Skin epidermis (tissue), 12 donors: ENCODE data around the gene LAMC3.

Experiments used
- H3K27ac ChIP-seq, 21 experiments: fragments of 200-600 bp; sonication (generic) in 11 of 21; one replicate each; pipeline ENCODE4 v1.5.0; 2020; ENCODE audit warnings: mild to moderate bottlenecking in 3 of 21, inconsistent platforms in 2 of 21, moderate library complexity in 2 of 21
- H3K4me3 ChIP-seq, 7 experiments: fragments of 200-600 bp; sonication (generic) in 2 of 7; one replicate each; pipeline ENCODE4 v1.5.0; 2020; ENCODE audit warnings: inconsistent platforms in 2 of 7, mild to moderate bottlenecking in 2 of 7, moderate library complexity in 1 of 7

The LAMC3 gene

GRCh38 chr9:131008909-131009618, at the start of gene LAMC3:
Gene LAMC3 (plus strand): TSS chr9:131009174. CDS start chr9:131009215, 41 bp downstream.
- Histone ChIP-seq H3K4me3 (peak within 1 kb of the TSS; percentile 7 to 39 (median 13)), H3K27ac (peak within 1 kb of the TSS in 6 of 21 experiments; percentile 0 to 71 (median 22))

GRCh38 chr9:130959809-130960334, 49.1 kb upstream of the LAMC3 start:
- Histone ChIP-seq H3K27ac (no peak overlapping the region), H3K4me3 (no peak overlapping the region)

DNA sequence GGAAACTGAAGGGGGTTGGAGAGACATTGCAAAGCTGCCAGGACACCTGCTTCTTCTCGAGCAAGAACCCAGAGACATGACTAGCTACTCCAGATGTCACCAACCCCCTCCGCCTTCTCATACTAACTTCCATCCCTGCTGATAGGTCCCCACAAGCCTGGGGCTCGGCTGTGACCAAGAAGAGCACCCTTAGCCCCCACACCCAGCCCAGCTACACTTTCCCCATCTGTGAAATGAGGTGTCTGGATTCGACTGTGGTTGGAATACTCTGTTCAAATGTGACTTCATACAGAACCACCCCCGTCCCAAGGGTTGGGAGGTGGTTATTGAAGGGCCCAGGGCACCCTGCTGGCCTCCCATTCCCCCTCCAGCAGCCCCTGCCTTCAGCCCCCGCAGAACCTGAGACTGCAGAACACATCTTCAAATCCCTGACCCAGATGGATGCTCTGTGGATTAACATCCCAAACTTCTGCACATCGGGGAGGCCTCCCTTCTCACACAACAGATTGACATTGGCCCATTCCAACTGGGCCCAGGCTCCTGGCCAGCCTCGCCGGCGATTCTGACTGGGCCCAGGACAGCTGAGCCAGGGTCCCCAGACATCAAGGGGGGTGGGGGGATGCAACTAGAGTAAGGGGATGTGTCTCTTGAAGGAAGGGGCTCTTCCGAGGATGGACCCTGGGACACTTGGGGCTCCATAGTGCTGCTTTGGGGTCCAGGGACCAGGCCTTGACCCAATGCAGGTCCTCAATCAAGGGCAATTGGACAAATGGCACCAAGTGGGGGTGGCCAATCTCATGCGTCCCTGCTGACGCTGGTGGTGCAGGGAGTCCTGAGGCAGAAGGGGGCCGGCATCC, 48.2 kb upstream of the LAMC3 start:
- Histone ChIP-seq H3K27ac (no peak overlapping the region), H3K4me3 (no peak overlapping the region)

DNA sequence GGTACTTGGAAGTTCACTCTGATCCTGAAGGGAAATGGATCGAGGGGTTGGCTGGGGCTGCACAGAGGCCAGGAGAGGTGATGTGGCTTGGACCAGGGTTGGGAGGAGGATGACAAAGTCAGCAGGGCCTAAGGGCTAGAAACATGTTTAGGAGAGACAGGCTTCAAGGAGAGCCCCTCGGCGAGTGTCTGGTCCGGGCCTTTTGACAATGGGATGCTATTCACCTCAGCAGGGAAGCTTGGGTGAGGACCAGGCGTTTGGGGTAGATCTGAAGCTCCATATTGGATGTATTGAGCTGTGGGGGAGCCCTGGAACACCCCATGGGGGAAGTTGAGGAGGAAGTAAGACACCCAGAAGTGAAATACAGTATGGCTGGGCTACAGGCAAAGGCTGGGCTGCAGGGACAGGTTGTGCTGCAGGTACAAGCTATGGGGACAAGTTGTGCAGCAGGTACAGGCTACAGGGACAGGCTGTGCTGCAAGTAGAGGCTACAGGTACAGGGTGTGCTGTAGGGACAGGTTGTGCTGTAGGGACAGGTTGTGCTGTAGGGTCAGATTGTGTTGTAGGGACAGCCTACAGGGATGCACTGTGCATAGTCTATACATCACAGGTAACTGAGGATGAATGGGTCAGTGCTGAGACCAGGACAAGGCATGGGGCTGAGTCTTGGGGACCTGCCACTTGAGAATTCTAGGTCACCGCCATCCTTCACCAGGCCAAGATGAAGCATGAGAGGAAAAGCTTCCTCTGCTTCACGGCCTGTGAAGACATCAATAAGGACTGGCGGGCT, 47.3 kb upstream of the LAMC3 start:
- Histone ChIP-seq H3K4me3 (no peak overlapping the region), H3K27ac (peak overlapping the region in 5 of 21 experiments; percentile 1 to 45 (median 29))

DNA sequence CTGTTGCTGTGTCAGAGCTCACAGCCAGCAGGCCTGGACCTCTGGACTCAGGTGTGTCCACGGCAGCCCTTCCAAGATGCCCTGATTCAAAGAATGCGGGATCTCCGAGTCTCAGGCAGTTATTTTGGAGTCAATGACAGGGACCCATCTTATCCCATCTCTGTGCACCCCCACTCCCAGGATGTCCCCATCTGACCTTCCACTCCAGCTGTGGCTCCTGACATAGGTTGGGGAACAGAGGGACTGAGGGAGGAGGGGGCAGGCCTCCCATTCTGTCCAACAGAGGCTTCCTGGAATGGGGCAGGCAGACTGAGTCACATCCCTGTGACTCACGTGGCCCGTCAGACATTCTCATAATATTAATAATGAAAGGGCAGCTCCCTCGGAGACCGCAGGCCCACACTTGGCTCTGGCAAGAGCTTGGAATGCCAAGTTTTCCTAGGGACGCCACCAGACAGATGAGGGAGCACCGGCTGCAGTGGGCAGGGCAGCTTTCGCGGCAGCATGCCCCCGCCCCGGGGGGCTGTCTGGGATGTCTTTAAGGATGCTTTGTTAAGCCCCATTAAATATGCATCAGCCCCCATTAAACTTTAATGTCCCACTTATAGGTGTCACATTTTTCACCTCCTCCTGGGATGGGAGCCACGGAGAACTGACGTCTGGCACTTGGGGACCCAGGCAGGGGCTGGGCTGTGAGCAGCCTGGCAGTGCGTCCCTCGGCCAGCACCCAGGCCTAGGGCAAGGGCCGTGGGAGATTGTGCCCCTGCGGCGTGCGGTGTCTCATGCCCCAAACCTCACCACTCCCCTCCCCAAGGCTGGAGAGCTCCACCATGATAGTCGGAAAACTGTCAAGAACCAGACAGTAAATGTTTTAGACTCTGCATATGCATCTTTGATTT, 46.3 kb upstream of the LAMC3 start:
- Histone ChIP-seq H3K27ac (peak overlapping the region in 5 of 21 experiments; percentile 1 to 45 (median 29)), H3K4me3 (no peak overlapping the region)

DNA sequence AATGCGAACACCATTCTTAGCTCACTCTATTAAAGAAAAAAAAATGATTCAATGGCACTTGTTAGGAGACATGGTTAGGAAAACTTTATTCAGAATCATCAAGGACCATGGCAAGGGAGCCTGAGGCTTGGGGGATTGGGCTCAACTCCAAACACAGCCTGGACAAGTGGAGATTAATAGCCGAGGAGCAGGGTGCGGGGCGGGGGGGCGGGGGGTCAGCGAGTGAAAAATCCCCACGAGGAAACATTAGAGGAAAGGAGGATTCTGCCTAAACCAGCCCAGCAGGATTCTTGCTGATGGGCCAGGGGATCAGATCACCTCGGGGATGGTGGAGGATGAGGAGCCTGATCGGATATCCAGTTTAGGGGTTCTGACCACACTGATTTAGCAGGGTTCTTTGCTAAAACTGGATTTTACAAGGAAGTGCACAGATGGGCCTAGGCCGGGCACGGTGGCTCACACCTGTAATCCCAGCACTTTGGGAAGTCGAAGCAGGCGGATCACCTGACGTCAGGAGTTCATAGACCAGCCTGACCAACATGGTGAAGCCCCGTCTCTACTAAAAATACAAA, 45.6 kb upstream of the LAMC3 start:
- H3K27ac ChIP-seq, result peak overlapping the region in 1 of 21 experiments; percentile 22
- H3K4me3 ChIP-seq, result no peak overlapping the region

DNA sequence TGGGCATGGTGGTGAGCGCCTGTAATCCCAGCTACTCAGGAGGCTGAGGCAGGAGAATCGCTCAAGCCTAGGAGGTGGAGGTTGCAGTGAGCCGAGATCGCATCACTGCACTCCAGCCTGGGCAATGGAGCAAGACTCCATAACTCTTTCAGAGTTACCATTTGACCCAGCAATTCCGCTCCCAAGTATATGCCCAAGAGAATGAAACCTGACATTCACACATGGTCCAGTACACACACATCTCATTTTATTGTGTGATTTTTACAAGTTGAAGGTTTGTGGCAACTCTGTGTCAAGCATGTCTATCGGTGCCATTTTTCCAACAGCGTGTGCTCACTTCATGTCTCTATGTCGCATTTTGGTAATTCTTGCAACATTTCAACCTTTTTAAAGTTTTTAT, 45.1 kb upstream of the LAMC3 start:
- H3K4me3 ChIP-seq, result no peak overlapping the region
- no peak overlapping the region for H3K27ac ChIP-seq

- H3K27ac ChIP-seq, result no peak overlapping the region
- H3K4me3 ChIP-seq, result no peak overlapping the region
These were observed 43.3 kb upstream of the LAMC3 start for GRCh38 chr9:130965680-130966079.

- H3K4me3 ChIP-seq, result no peak overlapping the region
- no peak overlapping the region for H3K27ac ChIP-seq
These were observed 38.9 kb upstream of the LAMC3 start for GRCh38 chr9:130970052-130970451.

GRCh38 chr9:130970855-130971254, 38.1 kb upstream of the LAMC3 start:
- no peak overlapping the region for H3K4me3 ChIP-seq
- H3K27ac ChIP-seq, result no peak overlapping the region

DNA sequence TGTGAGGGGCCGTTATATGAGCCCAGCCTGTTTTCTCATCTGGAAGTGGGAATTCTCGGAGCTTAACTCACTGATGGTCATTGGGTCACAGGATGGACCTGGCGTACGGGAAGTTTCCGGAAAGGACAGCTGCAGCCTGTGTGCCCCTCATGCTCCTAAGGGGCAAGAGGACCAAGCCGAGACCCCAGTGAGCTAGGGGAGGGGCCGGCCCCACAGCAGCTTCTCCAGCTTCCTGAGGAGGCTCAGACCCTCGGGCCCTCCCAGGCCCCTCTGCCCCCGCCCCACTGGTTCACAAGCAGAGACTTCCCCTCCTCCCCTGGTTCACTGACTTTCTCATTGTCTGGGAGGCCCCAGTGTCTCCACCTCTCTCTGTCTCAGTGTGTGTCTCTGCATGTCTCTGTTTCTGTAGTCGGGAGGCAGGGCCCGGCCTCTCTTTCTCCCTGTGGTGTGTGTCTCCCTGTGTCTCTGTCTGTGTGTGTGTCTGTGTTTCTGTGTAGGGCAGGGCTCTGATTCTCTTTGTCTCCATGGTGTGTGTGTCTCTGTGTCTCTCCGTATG, 37.6 kb upstream of the LAMC3 start:
- H3K4me3 ChIP-seq, result no peak overlapping the region

GRCh38 chr9:130972277-130972956, 36.6 kb upstream of the LAMC3 start:
- H3K4me3 ChIP-seq, result no peak overlapping the region
- no peak overlapping the region for H3K27ac ChIP-seq

More for the DNA sequence above, 37.6 kb upstream of the LAMC3 start:
- no peak overlapping the region for H3K27ac ChIP-seq

DNA sequence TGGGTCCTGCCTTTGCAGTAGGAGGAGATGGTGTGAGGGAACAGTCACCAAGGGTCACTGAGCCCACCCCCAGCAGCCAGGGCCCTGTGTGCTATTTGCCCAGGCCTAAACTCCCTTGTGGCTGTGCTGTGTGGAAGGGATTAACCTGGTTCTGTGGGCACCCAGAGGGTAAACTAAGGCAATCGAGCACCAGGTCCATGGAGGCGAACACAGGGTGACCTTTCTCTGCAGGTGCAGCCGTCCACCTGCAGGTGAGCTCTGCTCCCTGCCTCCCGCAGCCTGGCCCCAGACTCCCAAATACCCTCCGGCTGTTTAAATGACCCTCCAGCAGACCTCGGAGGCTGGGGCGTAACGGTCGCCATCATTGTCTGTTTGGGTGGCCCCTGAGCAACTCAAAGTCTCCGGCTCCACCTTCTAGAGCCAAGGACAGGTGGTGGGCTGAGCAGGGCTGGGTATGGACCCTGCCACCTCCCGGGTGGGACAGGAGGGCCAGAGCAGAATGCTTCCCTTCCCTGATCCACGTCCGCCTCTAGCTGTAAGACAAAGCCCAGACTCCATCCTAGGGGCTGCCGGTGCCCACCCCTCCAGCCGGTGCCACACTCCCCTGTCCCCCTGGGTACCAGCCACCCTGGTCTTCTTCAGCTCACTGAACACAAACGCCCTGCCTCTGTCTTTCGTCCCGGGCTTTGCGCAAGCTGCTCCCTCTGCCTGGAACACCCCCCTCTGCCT, 35.9 kb upstream of the LAMC3 start:
- Histone ChIP-seq H3K4me3 (no peak overlapping the region), H3K27ac (no peak overlapping the region)

GRCh38 chr9:130973686-130974281, 35.2 kb upstream of the LAMC3 start:
- H3K27ac ChIP-seq, result no peak overlapping the region
- no peak overlapping the region for H3K4me3 ChIP-seq

DNA sequence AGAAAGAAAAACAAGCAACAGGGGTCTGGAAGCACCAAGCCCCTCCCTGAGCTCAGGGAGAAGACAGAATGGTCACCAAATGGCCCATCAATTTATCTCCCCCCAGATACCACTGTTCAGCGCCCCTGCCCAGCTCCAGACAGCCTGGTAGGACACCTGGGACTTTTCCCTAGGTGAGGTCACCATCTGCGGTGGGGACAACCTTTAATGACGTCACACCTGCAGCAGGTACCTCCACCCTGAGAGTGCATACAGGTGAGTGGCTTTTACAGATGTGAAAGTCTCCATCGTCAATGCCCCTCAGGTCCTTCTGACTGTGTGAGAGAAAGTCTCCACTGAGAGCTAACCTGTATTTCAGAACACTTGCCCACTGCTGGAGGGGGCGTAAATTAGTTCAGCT, 34.3 kb upstream of the LAMC3 start:
- no peak overlapping the region for H3K27ac ChIP-seq

GRCh38 chr9:130975156-130975555, 33.8 kb upstream of the LAMC3 start:
- no peak overlapping the region for H3K27ac ChIP-seq
- H3K4me3 ChIP-seq, result no peak overlapping the region

More for the DNA sequence above, 34.3 kb upstream of the LAMC3 start:
- no peak overlapping the region for H3K4me3 ChIP-seq
